GM19468 (cell line): ENCODE results near the gene FNTB.

ENCODE experiments used
- ATAC-seq: cut with Tn5 transposase; IDR thresholded peaks from one replicate; pipeline ENCODE4 v1.9.1; 2021; ENCODE audit warnings: mild to moderate bottlenecking, moderate library complexity, moderate number of reproducible peaks; ENCODE audit not compliant: unreplicated experiment; ENCODE audit errors: extremely low read depth

The FNTB gene, protein sequence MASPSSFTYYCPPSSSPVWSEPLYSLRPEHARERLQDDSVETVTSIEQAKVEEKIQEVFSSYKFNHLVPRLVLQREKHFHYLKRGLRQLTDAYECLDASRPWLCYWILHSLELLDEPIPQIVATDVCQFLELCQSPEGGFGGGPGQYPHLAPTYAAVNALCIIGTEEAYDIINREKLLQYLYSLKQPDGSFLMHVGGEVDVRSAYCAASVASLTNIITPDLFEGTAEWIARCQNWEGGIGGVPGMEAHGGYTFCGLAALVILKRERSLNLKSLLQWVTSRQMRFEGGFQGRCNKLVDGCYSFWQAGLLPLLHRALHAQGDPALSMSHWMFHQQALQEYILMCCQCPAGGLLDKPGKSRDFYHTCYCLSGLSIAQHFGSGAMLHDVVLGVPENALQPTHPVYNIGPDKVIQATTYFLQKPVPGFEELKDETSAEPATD

DNA sequence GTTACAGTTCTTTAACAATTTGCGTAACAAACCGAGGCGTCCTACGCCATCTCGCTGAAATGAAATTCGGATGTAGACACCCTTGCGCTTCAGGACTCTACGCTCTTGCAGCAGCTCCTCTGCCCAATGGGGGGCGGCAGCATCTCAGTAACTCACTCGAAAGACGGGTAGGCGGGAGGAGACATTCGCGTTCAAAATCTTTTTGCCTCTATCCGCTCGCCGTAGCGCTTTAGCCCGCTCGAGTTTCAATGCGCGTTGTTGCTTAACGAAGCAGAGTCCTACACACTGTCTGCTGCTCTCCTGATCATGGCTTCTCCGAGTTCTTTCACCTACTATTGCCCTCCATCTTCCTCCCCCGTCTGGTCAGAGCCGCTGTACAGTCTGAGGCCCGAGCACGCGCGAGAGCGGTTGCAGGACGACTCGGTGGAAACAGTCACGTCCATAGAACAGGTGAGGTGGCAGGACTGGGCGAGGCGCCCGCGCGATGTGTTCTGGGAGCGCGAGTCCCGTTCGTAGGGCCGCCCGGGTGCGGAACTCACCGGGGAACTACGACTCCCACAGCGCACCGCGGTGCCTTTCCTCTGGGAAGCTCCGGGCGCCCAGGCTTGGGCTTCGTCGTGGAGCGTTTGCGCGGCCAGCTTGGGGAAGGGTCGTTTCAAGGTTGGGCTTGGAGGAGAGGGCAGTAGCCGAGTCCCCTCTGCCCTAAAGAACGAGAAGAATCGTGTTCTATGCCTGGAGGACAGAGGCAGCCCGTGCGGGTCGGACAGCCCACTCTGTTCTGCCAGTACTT lies at the start of gene FNTB:
TSS of gene FNTB (plus strand) at position 248 of the 790 bp plus-strand sequence. CDS start at position 307, 59 bp downstream.
- ATAC-seq: peak; percentile 76

DNA sequence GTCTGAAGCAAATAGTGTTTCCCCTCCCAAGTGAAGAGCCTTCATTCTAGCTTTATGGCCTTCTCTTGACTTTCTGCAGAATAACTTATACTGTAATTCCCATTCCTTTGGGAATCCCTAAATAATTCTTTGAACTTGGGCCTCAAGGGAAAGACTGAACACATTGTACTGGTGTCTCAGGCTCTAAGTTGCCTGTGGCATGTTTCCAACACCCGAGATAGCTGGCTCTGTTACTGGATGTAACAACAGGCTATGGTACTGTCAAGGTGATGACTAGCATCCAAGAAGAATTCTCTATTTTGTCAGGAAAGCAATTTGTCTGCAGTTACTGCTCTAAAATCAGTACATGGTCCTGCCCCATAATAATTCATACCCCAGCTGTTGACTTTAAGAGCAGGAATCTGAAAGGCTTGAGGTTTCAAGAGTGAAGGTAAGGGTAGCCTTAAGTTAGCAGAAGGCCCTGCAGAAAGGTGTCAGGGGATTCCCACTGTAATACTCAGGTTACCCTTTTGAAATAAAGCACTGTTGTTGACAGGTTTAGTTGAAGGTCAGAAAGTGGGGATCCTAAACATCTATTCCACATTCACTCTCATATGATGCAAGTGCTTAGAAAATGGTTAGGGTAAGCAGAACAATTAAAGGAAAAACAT lies 49.4 kb upstream of the FNTB start:
- no peak for ATAC-seq

DNA sequence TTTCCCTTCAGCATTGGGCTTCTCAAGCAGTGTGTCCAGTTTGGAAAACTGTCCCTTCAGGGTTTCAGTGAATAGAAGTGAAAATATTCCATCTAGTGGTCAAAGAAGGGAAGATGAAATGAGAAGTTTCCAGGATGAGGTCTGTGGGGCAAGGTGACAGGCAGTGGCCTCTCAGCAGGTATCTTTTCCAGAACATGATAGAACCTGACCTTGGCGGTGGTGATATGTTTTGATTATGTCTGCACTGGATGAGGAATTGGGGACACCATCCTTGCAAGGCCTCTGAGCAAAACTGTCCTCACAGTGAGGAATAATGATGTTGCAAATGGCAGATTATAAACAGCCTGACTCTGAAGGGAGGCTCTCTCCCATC lies 48.9 kb upstream of the FNTB start:
- no peak for ATAC-seq

DNA sequence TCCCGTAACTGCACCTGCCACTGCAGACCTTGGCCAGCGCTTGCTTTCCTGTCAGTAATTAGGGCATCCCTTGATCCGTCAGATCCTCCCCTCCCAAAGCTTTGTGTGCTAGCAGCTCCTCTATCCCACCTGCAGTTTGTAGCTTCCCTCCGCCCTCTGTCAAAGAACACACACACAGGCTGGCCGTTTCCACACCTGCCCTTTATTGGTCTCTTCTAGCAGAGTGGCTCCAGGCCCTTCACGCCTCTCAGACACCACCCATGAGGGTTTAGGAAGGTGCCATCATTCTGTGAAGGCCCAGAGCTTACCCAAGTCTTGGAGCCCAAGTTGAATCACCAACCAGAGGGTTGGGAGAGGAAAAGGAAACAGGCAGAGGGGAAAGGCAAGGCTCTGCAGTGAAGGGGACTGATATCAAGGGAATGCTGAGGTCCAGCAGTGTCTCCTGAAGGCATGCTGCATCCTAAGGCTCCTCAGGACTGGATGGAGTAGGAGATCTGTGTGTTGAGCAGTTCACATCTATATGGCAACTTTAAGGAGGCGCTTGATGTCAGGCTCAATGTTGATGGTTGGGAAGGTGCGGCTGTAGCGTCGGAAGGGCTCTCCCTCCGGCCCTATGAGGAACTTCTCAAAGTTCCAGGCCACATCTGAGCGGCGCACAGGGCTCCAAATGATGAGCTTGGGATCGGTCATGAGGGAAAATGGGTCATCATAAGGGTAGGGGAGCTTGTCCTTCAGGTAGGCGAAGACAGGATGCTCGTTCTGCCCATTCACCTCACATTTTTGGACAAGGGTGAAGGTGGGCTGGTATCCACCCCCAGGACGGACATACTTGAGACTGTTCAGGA lies 47.5 kb upstream of the FNTB start:
- no peak for ATAC-seq

DNA sequence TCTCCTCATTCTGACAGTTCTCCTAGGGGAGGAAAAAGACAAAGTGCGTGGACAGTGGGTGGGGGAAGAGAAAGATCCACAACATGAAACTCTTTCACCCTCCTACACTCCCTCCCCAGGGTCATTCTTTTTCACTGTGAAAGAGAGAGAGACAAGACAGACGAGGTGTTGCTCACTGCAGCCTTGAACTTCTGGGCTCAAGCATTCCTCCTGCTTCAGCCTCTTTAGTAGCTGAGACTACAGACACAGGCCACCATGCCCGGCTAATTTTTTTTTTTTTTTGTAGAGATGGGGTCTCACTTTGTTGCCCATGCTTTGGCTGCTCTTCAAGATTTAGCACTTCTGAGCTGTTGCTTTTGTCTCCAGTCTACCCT lies 46.9 kb upstream of the FNTB start:
- no peak for ATAC-seq

DNA sequence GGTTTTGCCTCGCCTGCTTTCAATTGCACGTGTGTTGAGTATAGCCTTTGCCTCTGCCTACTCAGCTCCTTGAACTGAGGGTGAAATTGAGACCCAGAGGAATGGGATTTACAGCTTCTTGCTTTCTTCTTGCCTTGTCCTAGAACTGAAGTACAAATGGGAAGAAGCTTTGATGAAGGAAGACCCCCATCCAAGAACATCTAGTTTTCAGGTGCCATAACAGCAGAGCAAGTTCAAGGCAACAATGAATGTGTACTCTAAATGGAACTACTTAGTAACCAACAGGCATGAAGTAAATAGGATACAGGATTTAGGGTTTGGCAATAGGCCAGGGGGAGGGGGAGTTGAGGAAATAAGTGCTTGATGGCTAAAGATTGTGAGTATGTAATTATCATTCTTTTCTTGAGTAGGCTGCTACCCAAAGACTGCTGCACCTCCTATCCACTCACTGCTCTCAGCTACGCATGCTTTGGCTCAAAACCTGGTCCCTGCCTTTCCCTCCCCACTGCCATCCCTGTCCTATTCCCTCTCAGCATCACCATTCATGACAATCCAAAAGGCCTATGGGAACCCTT lies 46.3 kb upstream of the FNTB start:
- ATAC-seq: no peak

DNA sequence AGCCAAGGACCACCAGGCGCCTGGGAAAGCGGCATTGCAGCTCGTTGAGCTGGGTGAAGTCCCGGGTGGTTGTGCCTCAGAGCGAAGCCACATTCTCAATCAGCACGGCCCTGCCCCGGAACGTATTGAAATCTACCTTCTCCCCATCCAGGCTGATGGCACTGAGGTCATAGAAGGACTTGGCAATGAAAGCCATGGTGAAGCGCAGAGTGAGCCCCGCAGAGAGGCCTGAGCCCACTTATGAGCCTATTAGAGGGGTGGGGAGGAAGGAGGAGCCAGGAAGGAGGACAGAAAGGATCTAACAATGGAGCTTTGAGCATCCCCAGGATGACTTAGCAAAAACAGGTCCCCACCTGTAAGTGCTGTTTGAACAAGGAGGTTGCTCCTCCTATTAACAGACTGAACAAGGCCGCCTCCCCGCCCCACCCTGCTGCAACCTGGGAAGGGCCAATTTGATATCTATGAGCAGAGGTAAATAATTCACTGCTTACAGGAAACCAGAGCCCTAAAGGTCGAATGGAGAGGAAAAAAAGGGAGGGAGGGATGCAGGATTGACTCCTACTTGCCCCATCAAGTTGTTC lies 44.1 kb upstream of the FNTB start, which contains the start of gene GPX2:
TSS of gene GPX2 (minus strand) at position 215 of the 581 bp plus-strand sequence. CDS start at position 196, 19 bp downstream.
- no peak for ATAC-seq

DNA sequence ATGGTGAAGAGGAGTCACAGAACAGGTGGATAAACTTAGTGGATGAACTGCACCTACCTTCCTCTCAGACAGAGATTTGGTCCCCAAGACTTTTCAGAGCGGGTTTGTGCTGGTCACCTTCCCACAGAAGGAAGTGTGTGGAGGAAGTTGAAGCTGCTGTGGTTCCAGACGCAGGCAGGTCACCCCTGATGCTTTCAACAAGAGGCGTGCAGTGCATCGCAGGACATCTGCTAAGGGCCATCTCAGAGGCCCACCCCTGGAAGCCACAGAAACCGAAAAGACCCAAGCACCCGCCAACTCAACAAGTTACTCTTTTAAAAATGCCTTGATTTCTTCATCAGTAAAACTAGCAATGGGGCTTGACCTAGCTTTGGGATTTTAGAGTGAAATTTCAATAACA lies 43.1 kb upstream of the FNTB start:
- no peak for ATAC-seq

DNA sequence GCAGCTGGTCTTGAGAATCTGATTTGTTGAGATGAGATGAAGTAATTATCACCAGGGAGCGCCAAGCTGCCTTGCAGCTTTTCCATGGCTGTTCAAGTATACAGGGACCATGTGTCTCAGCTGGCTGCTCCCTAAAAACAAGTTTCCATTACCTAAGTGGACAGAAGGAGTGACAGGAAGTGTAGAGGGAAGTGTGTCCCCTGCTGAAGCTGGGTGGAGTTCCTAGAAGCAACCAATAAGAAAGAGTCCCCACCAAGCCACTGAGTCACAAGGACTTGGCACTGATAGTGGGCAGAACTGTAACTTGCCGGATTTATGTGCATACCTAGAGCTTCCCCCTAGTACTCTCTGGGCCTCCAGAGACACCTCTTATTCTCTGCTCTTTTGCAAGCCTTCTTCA lies 42.7 kb upstream of the FNTB start:
- ATAC-seq: no peak

DNA sequence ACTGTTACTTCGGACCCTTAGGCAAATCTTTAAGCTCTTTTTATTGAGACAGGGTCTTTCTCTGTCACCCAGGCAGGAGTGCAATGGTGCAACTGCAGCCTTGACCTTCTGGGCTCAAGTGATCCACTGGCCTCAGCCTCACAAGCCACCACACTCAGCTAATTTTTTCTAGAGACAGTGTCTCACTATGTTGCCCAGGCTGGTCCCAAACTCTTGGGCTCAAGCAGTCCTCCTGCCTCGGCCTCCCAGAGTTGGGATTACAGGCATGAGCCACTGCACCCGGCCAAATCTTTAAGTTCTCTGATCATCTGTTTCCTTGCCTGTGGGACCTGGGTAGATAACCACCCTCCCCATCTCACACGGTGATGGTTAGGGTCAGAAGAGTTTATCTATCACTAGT lies 41.8 kb upstream of the FNTB start:
- no peak for ATAC-seq

DNA sequence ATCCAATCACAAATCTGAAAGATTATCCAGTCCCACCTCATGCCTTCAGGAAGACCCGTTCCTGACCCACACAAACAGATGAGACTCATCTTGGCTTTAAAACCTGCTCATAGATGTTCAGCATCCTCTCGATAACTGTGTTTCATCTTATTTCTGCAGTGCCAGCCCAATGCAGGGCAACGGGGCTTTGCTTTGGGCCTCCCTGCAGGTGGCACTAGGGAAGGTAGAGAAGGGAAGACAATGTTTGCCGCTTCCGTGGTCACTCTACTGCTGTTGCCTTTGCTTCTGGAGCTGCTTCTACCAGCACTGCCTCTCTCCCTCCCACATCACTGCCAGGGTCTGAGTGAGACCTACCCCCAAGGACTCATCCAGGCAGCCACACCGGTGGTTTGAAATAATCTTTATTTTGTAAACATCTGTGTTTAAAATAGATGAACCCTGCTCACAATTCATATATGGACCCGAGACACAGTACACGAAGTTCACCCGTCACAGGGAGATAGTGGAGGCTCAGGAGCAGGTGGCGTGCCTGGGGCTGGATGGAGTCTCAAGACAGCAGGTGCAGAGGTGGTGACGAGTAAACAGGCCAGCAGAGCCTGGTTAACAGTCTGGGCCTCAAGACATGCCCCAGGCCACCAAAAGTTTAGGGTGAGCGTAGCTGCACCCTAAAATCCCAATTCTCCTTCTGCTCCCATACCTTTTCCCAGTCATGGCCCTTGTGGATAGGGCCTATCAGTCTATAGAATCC lies 41.1 kb upstream of the FNTB start:
- ATAC-seq: no peak

DNA sequence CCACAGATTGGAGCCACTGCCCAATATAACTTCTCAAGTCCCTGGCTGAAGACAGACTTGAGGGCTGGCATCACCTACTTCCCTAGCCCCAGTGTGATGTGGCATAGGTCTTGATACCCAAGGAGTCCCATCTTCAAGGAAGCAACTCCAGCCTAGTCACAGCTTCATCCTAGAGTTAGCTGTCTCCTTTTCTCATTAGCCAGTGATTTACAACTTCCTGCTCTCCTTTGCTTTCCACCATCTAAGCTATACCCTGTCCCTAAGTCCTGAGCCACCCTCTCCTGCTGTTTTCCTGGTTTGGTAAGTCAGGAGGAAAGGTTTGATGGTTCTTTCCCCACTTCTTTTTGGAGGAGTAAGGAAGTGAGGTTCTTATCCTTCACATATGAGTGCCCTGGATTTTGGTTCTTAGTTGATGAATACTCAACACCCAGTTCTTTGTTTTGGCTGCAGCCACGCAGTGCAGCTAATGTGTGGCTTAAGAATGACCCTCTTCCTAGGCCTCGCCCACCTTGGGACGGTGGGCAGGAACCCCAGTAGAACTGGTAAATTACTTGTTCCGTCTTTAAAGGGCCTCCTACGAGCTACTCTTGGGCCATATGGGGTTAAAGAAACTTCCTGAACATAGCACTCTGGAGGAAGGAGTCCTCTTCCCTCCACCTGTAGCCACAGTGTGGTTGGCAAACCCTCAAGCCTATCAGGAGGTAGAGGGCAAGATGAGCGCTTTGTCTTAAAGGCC lies 40.2 kb upstream of the FNTB start:
- ATAC-seq: no peak

DNA sequence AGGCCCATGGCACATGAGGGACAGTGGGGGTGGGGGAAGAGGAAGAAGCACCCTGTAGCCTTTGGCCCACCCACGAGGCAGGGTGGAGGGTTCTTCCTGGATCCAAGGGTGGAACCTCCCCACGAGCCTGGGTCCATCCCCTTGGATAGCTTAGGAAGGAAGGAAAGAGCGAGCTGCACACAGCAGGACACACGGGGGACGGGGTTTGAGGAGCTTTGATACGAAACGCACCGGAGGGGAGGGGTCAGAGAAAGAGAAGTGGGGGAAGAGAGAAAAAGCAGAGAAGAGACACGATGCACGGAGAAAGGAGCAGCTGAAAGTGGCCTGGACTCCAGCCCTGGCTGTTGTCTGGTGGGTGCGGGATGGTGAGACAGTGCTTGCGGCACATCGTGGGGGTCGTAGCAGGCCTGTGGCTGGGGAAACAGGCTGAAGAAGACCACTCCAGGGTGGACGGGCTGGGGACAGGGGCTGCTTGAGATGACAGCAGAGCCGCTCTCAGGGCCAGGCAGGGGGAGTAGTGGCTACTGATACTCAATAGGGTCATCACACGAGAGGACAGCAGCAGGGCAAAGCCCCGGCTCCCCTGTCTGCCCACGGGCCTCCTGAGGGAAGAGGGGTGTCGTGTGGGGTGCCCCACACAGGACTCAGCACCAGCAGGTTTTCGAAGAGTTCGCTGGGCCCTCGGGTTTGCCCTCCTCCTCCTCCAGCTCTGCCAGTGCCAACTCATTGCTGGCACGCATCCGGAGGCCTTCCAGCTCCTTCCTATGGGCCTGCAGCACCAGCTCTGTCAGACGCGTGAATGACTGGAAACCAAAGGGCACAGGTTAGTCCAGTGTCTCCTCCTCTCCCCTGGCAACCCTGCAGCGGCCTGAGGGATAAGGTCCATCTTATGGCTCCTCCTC lies 38.7 kb upstream of the FNTB start:
- ATAC-seq: no peak

DNA sequence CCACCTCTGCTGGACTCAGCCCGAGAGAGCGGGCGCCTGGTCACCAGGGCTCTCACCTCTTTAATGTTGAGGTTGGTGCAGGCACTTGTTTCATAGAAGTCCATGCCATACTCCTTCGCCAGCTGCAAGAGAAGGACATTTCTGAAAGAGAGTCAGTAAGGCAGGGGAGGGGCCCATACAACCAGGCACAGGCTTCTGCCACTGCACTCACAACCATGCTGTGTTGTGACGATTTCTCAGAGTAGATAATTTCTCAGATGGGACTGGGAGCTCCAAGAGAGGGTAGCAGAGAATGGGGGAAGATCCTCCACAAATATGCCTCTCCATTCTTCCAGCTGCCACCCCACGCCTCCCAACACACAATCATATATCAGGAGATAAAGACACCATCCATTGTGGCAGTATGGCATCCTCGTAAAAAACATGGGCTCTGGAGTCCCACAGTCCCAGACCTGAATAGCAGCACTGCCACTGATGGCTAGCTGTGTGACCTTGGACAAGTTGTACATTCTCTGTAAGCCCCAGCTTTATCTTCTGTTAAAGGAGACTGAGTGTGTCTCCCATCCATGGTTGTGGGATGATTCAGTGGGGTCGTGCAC lies 38.0 kb upstream of the FNTB start:
- no peak for ATAC-seq

DNA sequence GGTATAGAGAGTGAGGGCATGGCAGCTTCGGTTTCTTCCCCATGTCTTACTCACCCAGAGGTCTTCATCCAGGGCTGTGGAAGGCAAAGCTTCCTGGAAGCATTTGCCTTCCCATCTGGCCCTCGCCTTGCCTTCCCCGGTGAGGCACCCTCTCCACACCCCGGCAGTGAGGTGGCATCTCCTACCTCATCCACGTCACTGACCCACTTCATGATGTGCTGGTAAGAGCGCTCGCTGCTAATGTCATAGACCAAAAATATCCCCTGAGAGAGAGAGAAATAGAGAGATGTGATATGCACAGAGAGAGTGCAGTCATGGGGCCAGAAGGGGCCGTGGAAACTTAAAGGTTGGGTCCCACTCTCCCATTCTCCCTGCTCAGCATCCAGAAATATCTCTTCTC lies 35.8 kb upstream of the FNTB start:
- no peak for ATAC-seq

DNA sequence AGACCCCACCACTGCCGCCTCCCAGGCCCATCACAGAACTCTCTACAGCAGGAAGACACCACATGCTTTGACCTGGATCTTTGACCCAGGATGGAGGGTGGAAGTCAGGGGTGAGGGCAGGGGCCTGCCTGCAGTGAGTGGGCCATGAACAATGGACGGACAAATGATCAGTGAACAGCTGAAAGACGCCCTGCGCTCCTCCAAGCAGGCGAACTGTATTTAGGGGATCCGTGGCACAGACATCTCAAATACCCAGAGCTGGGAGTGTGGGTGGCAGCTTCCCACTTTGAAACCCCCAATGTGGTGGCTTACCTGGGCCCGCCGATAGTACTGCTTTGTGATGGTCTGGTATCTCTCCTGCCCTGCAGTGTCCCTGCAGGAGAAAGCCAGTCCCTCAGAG lies 35.4 kb upstream of the FNTB start:
- ATAC-seq: no peak

DNA sequence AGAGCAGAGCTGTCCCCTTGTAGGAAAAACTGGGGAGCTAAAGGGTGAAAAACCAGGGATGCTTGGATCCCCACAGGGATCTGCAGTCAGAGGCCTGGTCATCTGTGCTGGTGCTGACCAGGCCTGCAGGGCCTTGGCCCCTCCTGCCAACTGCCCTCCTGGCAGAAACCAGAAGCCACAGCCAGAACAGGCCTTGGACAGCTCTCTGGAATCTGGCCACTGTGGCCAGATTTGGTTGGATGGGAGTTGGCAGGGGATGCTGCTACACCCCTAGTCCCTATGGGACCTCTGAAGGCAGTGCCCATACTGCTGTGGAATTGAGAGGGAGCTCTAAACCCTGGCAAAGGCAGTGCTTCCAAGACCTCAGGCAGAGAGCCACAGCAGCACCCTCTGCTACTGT lies 35.0 kb upstream of the FNTB start:
- no peak for ATAC-seq
